Endothelial cell of umbilical vein (primary cell): ENCODE measurements around the gene PLXNB1.

Experiments
- CTCF ChIP-seq, 2 donors: IDR thresholded peaks; 1 replicate in 1 of 2; 2 replicates in 1 of 2; pipeline ENCODE4 v1.5.1; 2011; ENCODE audit warnings: low read length in 2 of 2, mild to moderate bottlenecking in 2 of 2, moderate library complexity in 2 of 2, control low read depth in 1 of 2, inconsistent platforms in 1 of 2, low read depth in 1 of 2; ENCODE audit not compliant: insufficient read depth in 1 of 2; ENCODE audit errors: extremely low read depth in 1 of 2
- EZH2 ChIP-seq: IDR thresholded peaks from 2 replicates; pipeline ENCODE4 v1.6.1; 2012; ENCODE audit warnings: borderline replicate concordance, low read depth, mild to moderate bottlenecking, moderate library complexity, low read length, inconsistent platforms; ENCODE audit not compliant: severe bottlenecking
- FOS ChIP-seq: IDR thresholded peaks from 2 replicates; pipeline ENCODE4 v1.6.1; 2011; ENCODE audit warnings: mild to moderate bottlenecking, low read length, moderate library complexity, borderline replicate concordance; ENCODE audit not compliant: insufficient read depth
- JUN ChIP-seq: IDR thresholded peaks from 2 replicates; pipeline ENCODE4 v1.6.1; 2011; ENCODE audit warnings: borderline replicate concordance, low read depth; ENCODE audit not compliant: insufficient read length, insufficient read depth
- MYC ChIP-seq: IDR thresholded peaks from one replicate; pipeline ENCODE4 v1.6.1; 2011; ENCODE audit warnings: mild to moderate bottlenecking, low read depth, low read length
- POLR2A ChIP-seq: IDR thresholded peaks from 2 replicates; pipeline ENCODE4 v1.6.1; 2012; ENCODE audit warnings: low read depth, mild to moderate bottlenecking, control low read depth, low read length
- POLR2AphosphoS5 ChIP-seq: IDR thresholded peaks from 2 replicates; pipeline ENCODE4 v1.6.1; 2012; ENCODE audit warnings: low read depth, mild to moderate bottlenecking, control low read depth, low read length, moderate library complexity; ENCODE audit not compliant: insufficient read depth

GRCh38 chr3:48436855-48437254 lies 7.0 kb upstream of the PLXNB1 start:
- TF ChIP-seq CTCF (IDR thresholded peaks at IDR 0.05; ENCODE audit: extremely low read depth in 1 of 2, insufficient read depth in 1 of 2, low read depth in 1 of 2, low read length in 2 of 2) (no peak), EZH2 (no peak), MYC (no peak), POLR2A (no peak), POLR2AphosphoS5 (no peak), JUN (no peak), FOS (no peak)
